HG03280 (cell line): Measurements from ENCODE around the gene FN1.

Experiments used
- ATAC-seq: cut with Tn5 transposase; IDR thresholded peaks from one replicate; pipeline ENCODE4 v1.9.1; 2021; ENCODE audit warnings: mild to moderate bottlenecking, moderate library complexity; ENCODE audit not compliant: unreplicated experiment

FN1 gene

DNA sequence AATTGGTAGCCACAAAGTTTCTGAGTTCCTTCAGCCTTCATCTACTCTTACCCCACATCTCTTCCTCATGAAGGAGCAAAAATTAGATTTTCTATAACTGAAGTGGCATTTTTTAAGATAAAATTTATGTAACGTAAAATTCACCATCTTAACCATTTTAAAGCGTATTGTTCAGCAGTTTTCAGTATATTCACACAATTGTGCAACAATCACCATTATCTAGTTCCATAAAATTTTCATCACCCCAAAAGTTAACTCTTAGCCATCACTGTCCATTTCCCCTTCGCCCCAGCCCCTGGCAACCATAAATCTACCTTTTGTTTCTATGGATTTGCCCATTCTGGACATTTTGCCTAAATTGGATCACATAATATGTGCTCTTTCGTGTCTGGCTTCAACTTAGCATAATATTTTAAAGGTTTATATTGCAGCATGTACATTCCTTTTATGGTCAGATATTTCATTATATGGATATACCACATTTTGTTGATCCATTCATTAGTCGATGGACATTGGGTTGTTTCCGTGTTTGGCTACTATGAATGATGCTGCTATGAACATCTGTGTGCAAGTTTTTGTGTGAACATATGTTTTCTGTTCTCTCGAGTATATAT, 79.4 kb downstream of the FN1 start:
- no peak for ATAC-seq

DNA sequence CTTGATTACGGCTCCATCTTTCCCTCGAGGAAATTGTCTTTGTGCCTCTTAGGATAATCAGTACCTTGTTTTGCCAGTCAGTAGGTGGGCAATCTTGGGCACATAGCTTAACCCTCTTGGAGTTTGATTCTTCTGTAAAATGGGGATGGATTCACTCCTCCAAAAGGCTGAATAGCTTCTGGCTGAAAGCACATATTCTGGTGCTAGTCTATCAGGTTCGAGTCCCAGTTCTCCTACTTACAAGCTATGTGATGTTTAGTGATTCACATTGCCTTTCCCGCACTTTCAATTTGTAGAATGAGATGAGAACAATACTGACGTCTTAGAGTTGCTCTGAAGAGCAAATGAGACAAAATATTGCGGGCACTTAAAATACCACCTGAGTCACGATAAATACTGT, 80.1 kb downstream of the FN1 start:
- ATAC-seq, result no peak

DNA sequence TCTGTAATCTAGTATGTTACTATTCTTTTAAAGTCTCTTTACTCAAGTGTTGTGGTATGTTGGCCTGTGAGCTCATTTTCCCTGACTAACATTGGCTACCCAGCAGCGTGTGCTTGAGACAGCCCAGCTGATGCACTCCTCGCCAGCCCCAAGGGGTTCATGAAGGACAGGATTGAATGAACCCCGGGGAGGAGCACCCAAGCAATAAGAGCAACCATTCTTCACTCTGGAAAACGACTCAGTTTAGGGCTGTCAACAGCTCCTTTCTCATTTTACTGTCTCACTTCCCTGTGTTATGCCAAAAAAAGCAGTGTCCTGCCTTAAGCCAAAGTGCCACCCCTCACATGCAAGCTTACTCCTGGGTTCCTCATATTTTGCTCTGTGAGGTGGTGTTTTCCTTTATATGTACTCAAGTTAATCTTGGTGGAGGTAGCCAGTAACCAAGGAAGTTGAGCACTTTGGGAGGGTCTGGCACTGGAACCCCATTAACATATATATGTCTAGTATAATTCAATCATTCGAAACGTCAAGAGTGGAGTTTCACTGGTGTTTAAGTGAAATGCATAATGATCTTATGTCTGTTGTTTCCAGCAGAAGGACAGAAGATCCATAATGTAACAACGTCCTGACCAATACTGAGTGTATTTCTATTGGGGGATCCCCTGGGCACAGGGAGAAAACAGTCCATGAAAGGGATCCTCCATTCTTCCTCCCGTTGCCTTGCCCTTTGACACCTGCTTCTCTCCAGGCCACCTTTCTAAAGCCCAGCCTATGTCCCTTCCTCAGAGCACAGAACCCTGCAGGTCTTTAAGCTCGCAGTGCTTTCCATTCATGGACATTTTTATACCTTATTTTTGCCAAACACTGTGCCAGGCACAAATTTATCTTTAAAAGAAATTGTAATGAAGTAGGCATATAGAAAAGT, 80.8 kb downstream of the FN1 start:
- no peak for ATAC-seq

DNA sequence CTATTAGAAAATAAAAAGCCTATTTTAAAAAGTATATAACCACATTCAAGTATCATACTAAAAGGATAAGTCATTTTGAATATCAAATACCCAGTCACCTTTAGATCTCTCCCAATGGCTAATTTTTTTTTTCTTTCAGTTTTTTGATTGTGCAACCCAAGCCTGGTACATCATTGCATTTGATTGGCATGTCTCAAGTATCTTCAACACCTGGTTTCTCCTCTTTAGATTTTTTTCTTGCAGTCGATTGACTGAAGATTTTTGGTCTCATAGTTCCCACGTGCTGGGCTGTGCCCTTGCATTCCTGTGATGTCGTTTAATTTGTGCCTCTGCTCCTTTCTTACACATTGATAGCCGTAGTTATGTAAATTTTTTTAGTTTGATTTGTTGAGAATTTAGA, 83.3 kb downstream of the FN1 start:
- ATAC-seq, result no peak

DNA sequence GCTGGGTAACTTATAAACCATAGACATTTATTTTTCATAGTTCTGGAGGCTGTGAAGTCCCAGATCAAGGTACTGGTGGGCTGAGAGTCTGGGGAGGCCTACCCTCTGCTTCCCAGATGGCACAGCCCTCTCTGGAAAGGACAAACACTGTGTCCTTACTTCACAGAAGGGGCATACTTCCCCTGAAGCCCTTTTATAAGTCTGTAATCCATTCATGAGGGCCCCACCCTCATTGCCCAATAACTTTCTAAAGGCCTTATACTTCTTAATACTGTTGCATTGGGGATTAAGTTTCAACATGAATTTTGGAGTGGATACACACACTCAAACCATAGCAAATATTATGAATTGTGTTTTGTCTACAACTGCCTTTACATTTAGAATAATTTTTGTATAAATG, 88.0 kb downstream of the FN1 start:
- no peak for ATAC-seq

DNA sequence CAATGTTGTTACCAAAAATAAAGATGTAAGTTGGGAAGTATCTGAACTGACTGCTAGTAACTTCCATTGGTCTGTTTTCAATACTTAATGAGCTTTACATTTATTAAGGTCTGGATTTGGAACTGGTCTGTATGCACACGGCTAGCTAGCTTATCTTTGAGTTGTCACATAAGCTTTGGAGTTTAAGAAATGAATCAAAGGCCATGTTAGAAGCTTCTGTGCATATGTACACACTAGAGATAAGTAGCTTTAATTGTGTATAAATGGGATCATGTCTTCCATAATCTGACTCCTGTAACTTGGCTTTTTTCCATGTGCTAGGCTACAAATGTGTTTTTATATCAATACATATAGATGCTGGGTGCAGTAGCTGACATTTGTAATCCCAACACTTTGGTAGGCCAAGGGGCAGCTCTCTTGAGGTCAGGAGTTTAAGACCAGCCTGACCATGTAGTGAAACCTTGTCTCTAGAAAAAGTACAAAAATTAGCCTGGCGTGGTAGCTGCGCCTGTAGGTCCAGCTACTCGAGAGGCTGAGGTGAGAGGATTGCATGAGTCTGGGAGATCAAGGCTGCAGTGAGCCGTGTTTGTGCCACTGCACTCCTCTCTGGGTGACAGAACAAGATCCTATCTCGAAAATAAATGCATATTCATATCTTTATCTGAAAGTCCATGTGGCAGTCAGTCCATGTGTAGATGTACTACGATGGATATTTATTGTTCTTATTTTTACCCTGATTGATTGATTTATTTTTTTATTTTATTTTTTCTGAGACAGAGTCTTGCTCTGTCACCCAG, 96.8 kb downstream of the FN1 start:
- no peak for ATAC-seq

DNA sequence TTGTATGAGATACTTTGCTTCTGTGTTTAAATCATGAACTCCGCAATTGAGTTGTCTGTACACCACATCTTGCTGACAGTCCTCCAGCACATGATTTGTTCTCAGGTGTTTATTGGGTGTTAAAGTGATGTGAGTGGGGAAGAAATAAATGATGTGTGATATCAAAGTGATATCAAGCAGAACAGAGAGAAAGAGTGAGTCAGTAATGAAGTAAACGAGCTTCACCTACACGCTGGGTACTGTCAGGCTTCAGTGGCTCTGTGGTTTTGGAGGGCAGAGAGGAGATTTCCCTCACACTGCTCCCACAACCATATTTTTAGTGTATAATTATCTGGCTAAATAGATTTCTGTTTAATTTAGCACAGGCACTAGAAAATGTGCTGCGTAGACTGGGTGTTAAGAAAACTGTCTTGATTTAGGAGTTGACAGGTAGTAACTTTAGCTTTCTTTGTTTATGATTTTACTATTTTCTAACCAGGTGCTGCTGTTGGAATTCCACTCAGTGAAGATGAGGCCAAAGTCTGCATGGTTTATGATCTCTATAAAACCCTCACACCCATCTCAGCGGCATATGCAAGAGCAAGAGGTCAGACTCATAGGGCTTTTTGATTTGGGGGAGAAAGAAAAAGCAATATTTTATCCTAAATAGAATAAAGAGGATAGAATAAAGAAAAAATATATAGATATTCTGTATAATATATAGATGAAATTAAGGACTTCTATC, 102.8 kb downstream of the FN1 start:
- no peak for ATAC-seq

DNA sequence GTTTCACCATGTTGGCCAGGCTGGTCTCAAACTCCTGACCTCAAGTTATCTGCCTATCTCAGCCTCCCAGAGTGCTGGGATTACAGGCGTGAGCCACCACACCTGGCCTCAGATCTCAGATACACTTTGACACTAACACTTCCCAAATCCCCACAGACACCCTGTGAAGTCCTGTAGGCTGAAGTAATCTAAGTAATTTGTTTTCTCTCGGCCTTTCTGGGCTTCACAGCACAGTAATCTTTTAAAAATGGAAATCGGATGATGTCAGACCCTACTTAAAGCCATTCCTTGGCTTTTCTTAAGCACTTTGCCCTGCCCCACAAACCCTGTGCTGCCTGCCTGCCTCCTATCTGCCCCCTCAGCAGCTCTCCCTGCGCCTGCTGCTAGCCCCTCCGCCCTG, 107.8 kb downstream of the FN1 start:
- ATAC-seq, result no peak

DNA sequence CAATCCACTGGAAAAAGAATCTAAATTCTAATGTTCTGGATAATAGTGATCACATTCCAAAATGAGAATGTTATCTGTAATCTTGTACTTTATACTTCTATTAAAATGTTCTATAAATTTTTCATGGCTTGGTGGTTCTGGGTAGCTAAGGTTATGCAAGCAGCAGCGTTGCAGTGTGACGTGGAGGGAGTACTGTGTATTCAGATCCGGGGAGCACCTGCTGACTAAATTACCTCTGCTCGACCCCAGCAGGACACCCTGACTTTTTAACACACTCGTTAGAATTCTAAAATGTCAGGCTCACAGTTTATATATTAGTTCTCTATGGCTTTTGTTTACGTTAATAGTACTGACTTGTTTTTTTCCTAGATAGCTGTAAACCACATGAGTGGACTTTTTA, 111.1 kb downstream of the FN1 start:
- ATAC-seq, result no peak

DNA sequence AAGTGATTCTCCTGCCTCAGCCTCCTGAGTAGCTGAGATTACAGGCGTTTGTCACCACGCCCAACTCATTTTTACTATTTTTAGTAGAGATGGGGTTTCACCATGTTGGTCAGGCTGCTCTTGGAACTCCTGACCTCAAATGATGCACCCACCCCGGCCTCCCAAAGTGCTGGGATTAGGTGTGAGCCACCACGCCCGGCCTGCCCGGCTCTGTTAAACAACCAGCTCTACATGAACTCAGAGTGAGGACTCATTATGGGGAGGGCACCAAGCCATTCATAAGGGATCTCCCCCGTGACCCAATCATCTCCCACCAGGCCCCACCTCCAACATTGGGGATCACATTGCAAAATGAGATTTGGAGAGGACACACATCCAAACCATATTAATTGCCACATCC, 115.2 kb downstream of the FN1 start:
- no peak for ATAC-seq

DNA sequence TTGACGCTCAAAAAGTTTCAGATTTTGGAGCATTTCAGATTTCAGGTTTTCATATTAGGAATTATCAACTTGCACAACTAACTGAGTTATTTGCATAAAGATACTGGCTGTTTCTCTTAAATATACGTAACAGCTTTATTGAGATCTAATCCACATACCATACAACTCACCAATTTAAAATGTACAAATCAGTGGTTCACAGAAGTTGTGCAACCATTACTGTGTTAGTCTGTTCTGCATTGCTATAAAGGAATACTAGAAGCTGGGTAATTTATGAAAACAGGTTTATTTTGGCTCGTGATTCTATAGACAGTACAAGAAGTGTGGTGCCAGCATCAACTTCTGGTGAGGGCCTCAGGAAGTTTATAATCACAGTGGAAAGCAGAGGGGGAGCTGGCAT, 115.8 kb downstream of the FN1 start:
- no peak for ATAC-seq

DNA sequence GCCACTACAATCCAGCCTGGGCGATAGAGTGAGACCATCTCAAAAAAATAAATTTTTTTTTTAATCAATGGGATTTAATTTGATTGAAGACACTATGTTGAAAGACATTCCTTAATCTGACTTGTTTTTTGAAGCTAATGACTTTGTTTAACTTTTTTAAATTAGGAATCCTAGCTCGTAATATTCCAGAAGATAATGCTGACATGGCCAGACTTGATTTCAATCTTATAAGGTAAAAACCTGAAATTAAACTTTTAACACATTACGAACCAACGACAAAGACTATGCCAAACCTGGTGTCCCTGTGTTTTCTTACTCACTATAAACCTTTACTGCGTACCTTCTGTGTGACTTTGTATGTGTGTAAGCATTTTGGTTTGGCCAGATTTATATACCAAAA, 116.4 kb downstream of the FN1 start:
- no peak for ATAC-seq

DNA sequence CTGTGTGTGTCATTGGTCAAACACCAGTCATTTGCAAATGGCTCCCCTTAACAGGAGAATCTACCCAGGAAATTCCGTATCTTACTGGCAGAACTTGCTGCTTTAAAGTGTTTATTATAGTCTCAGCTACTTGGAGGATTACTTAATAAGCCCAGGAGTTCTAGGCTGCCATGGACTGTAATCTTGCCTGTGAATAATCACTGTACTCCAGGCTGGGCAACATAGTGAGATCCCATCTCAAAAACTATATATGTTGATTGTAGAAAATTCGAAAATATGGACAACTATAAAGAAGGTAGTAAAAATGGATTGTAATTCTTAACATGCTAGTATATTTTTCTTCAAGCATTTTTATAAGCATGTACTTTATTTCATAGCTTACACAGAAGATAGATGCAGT, 119.5 kb downstream of the FN1 start:
- ATAC-seq, result no peak

DNA sequence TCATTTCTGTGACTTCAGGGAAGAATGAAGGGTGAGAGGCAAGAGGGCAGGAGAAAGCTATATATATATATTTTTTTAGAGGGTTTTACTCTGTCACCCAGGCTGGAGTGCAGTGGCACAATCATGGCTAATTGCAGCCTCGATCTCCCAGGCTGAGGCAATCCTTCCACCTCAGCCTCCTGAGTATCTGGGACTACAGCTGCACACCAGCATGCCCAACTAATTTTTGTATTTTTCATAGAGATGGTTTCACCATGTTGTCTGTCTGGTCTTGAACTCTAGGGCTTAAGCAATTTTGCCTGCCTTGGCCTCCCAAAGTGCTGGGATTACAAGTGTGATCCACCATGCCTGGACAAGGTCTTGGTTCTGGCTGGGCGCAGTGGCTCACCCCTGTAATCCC, 120.6 kb downstream of the FN1 start:
- ATAC-seq, result no peak

DNA sequence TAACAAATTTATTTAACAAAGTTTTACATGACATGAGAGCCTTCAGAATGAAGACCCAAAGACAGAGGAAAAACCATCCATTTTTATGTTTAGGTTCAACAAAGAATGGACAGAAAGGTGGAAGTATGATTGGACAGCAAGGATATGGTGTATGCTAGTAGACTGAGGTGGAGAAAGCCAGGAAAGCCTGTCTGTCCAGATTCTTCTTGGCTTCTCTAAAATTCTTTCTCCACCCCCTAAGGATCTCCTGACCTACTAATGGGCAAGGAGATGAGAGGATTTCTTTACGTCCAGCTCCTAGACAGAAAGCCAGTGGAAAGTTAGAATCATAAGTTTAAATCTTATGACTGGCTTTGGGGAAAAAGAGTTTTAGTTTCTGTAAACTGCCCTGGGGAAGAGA, 121.0 kb downstream of the FN1 start:
- ATAC-seq, result no peak

DNA sequence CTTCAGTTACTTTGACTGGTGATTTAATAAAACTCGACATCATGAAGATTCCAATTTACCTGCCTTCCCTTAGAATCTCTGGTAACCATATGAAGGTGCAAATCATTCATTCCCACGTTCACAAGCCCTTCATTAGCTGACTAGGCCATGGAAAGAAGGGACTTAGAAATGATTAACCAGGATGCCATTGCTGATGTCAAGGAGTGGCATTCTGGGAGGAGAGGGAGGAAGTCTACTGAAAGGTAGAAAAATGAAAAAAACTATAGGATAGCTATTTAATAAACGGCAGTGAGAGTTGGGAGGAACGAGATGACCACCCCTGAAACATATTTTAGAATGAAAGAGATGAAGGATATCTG, 122.6 kb downstream of the FN1 start:
- no peak for ATAC-seq

DNA sequence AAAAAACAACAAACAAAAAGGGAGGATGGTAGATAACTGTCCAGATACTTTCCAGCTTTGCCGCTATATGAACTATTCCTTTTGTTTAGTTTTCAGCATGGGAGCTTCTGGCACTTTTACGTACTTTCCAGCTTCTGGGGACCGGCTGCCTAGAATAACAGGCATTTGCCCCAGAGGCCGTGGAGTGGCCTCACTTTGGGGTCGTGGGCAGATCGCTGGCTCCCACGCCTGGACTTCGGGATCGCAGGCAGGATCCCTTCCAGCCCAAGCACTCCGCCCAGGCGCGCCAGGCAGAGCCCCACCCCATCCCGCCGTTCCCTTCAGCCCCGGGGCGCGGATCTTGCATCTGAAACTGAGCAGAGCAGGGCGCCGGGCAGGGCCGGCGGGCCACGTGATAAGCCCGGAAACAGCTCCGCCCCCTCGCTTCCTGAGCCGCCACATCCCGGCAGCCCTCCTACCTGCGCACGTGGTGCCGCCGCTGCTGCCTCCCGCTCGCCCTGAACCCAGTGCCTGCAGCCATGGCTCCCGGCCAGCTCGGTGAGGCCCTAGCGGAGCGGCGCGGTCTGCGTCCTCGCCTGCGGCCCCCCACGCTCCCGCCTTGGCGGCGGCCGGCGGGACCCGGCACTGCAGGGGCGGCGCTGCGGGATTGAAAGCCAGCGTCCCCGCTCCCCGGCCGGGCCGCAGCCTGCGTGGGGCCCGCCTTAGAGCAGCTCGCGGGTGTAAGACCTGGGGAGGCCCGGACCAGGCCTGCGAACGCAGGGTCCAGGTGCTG, 124.1 kb downstream of the FN1 start, which contains the start of gene ATIC:
ATIC (plus strand) TSS at position 435 of the 772 bp plus-strand sequence; CDS start at position 519, 84 bp downstream.
- peak; percentile 99 for ATAC-seq

DNA sequence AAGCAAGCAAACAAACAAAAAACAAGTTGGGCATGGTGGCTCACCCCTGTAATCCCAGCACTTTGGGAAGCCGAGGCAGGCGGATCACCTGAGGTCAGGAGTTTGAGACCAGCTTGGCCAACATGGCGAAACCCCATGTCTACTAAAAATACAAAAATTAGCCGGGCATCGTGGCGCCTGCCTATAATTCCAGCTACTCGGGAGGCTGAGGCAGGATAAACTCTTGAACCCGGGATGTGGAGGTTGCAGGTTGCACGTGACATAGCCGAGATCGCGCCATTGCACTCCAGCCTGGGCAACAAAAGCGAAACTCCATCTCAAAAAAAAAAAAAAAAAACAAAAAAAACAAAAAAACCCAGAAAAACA, 124.6 kb downstream of the FN1 start:
- ATAC-seq, result peak; percentile 12
